Activated CD4-positive, alpha-beta memory T cell treated with anti-CD3 and anti-CD28 coated beads, Interleukin-2, amount 10 ng/mL, durations not matched to agents 7 days and 5 days (primary cell): Measurements from ENCODE around the gene EIF4A2. TPM values are rescaled to one million over a fixed set of nuclear protein-coding genes. Genes with fewer than 3 reads are reported as not detected.
"Not testable (repeated sequence)": the region's sequence is repeated elsewhere in the genome, so short reads cannot be mapped to it uniquely, and the experiment has no call there.

ENCODE experiments used
- CTCF ChIA-PET: fragments of 350-600 bp; sonication (Branson Sonifier 250); formaldehyde crosslinking; loops from one replicate; lab custom pipeline; 2021; ENCODE audit warnings: antibody characterized with exemption, inconsistent platforms; lab: Charles Lee
- POLR2A ChIA-PET: fragments of 350-600 bp; sonication (Branson Sonifier 250); formaldehyde crosslinking; loops from one replicate; lab custom pipeline; 2021; ENCODE audit warnings: antibody characterized with exemption; lab: Charles Lee
- DNase-seq: peaks from one replicate; pipeline ENCODE4 v3.0.0-alpha.2; 2020
- H3K27ac Mint-ChIP-seq: one replicate; pipeline ENCODE4 v1.8.0; 2021; ENCODE audit warnings: mild to moderate bottlenecking, mixed read lengths
- H3K27me3 Mint-ChIP-seq: one replicate; pipeline ENCODE4 v1.8.0; 2021; ENCODE audit warnings: mixed read lengths
- H3K36me3 Mint-ChIP-seq: one replicate; pipeline ENCODE4 v1.8.0; 2021; ENCODE audit warnings: low read depth, mixed read lengths
- H3K4me1 Mint-ChIP-seq: one replicate; pipeline ENCODE4 v1.8.0; 2021; ENCODE audit warnings: mixed read lengths
- H3K4me3 Mint-ChIP-seq: one replicate; pipeline ENCODE4 v1.8.0; 2021; ENCODE audit warnings: mild to moderate bottlenecking, mixed read lengths
- H3K9me3 Mint-ChIP-seq: one replicate; pipeline ENCODE4 v1.8.0; 2021; ENCODE audit warnings: mixed read lengths
- total RNA-seq, 2 experiments: library from RNA; stranded (reverse); gene quantifications; one replicate each; pipeline ENCODE4 v1.2.3, GENCODE V29; 2021

The EIF4A2 gene
- total RNA-seq, 2 experiments from 2014 or later = 385 to 388 TPM

DNA sequence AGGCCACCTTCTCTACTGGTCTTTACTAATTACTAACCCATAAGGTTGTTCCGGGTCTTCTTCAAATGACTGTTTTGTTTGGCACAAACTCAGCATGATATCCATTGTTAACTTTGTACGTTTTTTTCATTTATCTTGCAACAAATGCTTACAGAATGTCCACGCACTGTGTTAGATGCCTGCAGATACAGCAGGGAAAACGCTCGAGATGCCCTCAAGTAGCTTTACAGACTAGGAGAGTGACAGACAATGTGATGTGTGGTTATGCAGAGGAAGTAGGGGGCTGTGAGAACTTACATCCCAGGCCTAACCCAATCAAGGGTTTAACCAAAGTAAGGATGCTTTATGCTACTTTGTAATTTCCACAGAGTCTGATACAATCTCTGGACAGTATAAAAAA lies 23.9 kb downstream of the EIF4A2 start:
- H3K9me3 Mint-ChIP-seq = no peaks in the 10 kb centered on the region
- no peaks in the 10 kb centered on the region for H3K27me3 Mint-ChIP-seq
- CTCF ChIA-PET = interaction anchor here (0.8 to 2.6 kb wide), 6 partner anchors 10 to 332 kb away, joined by 3 to 9 read pairs (median 6); partner anchors contain the start of gene RPL39L
- POLR2A ChIA-PET = interaction anchor here (0.9 to 9.9 kb wide), 9 partner anchors 9 to 237 kb away, joined by 4 to 232 read pairs (median 13); partner anchors contain the start of genes DNAJB11 and EIF4A2
- peaks cover 15% of the 10 kb centered on the region for H3K36me3 Mint-ChIP-seq
- H3K4me1 Mint-ChIP-seq = peaks cover 42% of the 10 kb centered on the region
- peak overlapping the region; percentile 97 for H3K4me3 Mint-ChIP-seq
- DNase-seq = peak; percentile 14
- peak overlapping the region; percentile 94 for H3K27ac Mint-ChIP-seq

DNA sequence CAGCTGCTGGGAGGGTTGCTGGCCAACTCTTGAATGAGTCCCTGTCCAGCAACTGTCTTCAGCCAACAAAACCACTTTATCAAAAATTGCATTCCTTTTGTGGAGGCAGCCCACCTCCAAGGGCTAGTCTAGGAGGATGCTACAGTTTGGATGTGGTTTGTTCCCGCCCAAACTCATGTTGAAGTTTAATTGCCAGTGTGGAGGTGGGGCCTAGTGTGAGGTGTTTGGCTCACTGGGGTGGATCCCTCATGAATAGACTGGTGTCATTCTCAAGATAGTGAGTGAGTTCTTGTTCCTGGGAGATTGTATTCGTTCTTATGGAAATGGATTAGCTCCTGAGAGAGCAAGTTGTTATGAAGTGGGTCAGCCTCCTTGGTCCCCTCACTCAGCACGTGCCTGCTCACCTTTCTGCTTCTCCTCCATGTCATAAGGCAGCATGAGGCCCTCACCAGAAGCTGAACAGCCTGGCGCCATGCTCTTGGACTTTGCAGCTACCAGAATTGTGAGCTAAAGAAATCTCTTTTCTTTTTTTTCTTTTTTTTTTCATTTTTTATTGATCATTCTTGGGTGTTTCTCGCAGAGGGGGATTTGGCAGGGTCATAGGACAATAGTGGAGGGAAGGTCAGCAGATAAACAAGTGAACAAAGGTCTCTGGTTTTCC lies 27.1 kb downstream of the EIF4A2 start:
- Mint-ChIP-seq H3K27me3 (no peaks in the 10 kb centered on the region), H3K27ac (no peak overlapping the region), H3K4me1 (peaks cover 21% of the 10 kb centered on the region), H3K9me3 (no peaks in the 10 kb centered on the region), H3K36me3 (no peaks in the 10 kb centered on the region), H3K4me3 (no peak overlapping the region)
- CTCF ChIA-PET = interaction anchor here (1.2 kb wide), 1 partner anchor 11 kb away, joined by 3 read pairs; no protein-coding TSS in a partner anchor
- POLR2A ChIA-PET = interaction anchor here (0.8 to 9.9 kb wide), 2 partner anchors 16 to 26 kb away, joined by 3 to 232 read pairs; partner anchors contain the start of gene EIF4A2
- DNase-seq = no peak

GRCh38 chr3:186811313-186811712 lies 27.9 kb downstream of the EIF4A2 start:
- H3K27ac Mint-ChIP-seq, H3K4me3 Mint-ChIP-seq, H3K27me3 Mint-ChIP-seq, DNase-seq, H3K36me3 Mint-ChIP-seq, H3K9me3 Mint-ChIP-seq, CTCF ChIA-PET: not testable (repeated sequence)
- POLR2A ChIA-PET = interaction anchor here (0.8 kb wide), 1 partner anchor 15 kb away, joined by 3 read pairs; no protein-coding TSS in a partner anchor
- peaks cover 23% of the 10 kb centered on the region for H3K4me1 Mint-ChIP-seq

DNA sequence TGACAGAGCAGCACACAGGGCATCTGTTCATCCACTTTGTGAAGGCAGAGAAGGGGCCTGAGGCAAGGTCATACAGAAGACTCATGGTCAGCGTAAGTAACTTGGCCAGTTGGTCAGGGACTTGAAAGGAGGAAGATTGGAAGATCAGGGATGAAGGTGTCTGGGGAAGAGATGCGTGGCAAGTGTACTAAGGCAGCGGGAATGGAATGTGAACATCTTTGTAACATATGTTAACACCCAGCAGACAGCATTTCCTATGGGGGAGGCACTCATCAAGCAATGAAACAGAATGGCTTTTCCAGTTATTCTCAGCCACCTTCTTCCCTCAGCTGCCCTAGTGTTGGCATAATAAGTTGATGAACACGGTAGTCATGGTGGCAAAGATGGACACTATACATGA lies 30.7 kb downstream of the EIF4A2 start:
- no peak overlapping the region for H3K27ac Mint-ChIP-seq
- no peaks in the 10 kb centered on the region for H3K36me3 Mint-ChIP-seq
- ChIA-PET POLR2A (interaction anchor here (1.3 kb wide), 1 partner anchor 31 kb away, joined by 4 read pairs; the partner anchor contains the start of gene EIF4A2), CTCF (interaction anchor here (1.3 kb wide), 1 partner anchor 11 kb away, joined by 3 read pairs; no protein-coding TSS in a partner anchor)
- no peaks in the 10 kb centered on the region for H3K27me3 Mint-ChIP-seq
- H3K4me1 Mint-ChIP-seq = peaks cover 11% of the 10 kb centered on the region
- H3K9me3 Mint-ChIP-seq = no peaks in the 10 kb centered on the region
- DNase-seq = no peak
- no peak overlapping the region for H3K4me3 Mint-ChIP-seq

DNA sequence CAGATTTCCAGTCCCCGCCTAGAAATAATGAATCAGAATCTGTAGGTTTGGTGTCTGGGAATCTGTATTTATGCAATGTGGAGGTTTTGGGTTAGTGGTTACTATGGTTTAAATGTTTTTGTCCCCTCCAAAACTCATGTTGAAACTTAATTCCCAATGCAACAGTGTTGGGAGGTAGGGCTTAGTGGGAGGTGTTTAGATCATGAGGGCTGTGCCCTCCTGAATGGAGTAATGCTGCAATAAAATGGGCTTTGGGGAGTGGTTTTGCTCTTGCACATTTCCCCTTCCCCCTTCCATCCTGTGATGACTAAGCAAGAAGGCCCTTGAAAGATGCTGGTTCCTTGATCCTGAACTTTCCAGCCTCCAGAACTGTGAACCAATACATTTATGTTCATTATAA lies 32.1 kb downstream of the EIF4A2 start:
- Mint-ChIP-seq H3K27me3 (no peaks in the 10 kb centered on the region), H3K4me3 (no peak overlapping the region), H3K9me3 (no peaks in the 10 kb centered on the region), H3K4me1 (peaks cover 9% of the 10 kb centered on the region), H3K36me3 (no peaks in the 10 kb centered on the region), H3K27ac (no peak overlapping the region)
- CTCF ChIA-PET = no interaction called here
- DNase-seq = peak; percentile 9
- POLR2A ChIA-PET = interaction anchor here (1.0 kb wide), 1 partner anchor 11 kb away, joined by 3 read pairs; no protein-coding TSS in a partner anchor

DNA sequence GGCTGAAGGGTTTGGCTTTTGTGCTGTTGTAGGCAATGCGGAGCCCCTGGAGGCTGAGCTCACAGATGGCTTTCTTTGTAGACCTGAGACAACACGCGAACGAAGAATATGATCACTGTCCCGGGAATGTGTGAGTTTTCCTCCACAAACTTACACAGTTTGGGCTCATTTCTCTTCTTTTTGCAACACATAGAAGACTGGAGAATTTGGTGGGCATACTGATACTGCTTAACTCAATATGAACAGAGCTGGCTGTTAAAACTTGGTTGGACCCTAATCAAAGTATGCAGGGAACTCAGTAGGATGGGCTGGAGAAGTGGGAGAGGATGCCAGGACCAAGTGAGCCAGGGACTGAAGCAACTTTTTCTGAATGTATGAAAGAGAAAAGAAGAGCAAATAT lies 35.1 kb downstream of the EIF4A2 start:
- no peak overlapping the region for H3K27ac Mint-ChIP-seq
- no peak overlapping the region for H3K4me3 Mint-ChIP-seq
- DNase-seq = peak; percentile 3
- ChIA-PET CTCF (interaction anchor here (1.2 to 5.3 kb wide), 3 partner anchors 9 to 203 kb away, joined by 4 to 117 read pairs (median 6); no protein-coding TSS in a partner anchor), POLR2A (interaction anchor here (0.9 to 4.7 kb wide), 3 partner anchors 8 to 35 kb away, joined by 4 to 34 read pairs (median 4); partner anchors contain the start of gene EIF4A2)
- H3K9me3 Mint-ChIP-seq = no peaks in the 10 kb centered on the region
- H3K36me3 Mint-ChIP-seq = no peaks in the 10 kb centered on the region
- no peaks in the 10 kb centered on the region for H3K27me3 Mint-ChIP-seq
- H3K4me1 Mint-ChIP-seq = peaks cover 7% of the 10 kb centered on the region

DNA sequence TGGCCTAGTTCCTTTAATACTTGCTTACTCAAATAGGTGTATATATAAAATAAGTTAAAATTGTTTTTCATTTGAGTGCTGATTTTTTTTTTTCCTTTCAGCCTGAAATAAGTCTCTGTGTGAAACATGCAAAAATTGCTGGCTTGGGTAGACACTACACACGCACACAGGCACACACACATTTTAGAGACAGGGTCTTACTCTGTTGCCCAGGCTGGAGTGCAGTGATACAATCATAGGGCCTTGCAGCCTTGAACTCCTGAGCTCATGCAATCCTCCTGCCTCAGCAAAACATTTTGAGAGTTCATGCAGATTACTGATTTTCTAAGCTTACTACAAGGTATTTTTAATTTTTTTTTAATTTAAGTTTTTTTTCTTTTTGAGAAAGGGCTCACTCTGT lies 35.6 kb downstream of the EIF4A2 start:
- POLR2A ChIA-PET = interaction anchor here (1.0 to 4.7 kb wide), 2 partner anchors 12 to 36 kb away, joined by 4 to 34 read pairs; partner anchors contain the start of gene EIF4A2
- Mint-ChIP-seq H3K27ac (no peak overlapping the region), H3K4me3 (no peak overlapping the region), H3K27me3 (no peaks in the 10 kb centered on the region), H3K9me3 (no peaks in the 10 kb centered on the region), H3K4me1 (peaks cover 9% of the 10 kb centered on the region), H3K36me3 (no peaks in the 10 kb centered on the region)
- CTCF ChIA-PET = interaction anchor here (1.2 to 5.3 kb wide), 3 partner anchors 8 to 203 kb away, joined by 4 to 117 read pairs (median 6); no protein-coding TSS in a partner anchor
- DNase-seq = peak; percentile 1

DNA sequence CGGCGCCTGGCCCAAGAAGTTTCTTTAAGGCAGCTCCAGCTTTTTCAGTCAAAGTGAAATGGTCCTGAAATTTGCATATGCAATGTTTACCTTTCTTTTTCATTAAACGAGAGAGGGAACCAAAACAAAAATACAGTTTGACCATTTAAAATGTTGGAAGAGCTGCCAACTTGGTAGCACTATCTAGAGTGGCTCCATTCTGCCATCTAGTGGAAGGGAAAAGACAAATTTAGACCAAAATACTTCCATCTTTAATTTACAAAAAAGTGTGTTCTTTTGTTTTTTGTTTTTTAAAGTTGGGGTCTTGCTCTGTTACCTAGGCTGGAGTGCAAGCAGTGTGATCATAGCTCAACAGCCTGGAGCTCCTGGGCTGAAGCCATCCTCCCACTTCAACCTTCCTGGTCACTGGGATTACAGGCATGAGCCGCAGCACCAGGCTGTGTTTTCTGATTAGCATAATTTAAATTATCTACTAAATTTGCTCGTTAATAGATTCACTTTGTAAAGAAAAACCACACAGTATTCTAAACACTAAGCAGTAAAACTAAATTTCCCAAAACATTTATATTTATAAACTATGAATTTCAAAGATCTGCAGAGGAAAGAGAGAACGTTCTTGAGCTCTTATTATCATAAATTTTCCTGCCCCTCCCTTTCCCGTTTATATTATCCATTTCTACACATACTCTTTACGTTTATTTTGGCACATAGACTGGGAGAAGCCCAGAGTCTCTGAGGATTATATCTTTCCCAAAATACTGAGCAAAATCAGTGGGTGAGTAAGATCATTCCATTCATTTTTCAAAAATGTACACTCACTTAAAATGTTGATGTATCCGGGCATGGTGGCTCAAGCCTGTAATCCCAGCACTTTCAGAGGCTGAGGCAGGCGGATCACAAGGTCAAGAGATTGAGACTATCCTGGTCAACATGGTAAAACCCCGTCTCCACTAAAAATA lies 38.3 kb downstream of the EIF4A2 start:
- no peaks in the 10 kb centered on the region for H3K27me3 Mint-ChIP-seq
- peaks cover 22% of the 10 kb centered on the region for H3K4me1 Mint-ChIP-seq
- no peaks in the 10 kb centered on the region for H3K36me3 Mint-ChIP-seq
- H3K4me3 Mint-ChIP-seq = no peak overlapping the region
- H3K27ac Mint-ChIP-seq = no peak overlapping the region
- ChIA-PET CTCF (interaction anchor here (0.6 to 5.3 kb wide), 29 partner anchors 11 to 345 kb away, joined by 3 to 117 read pairs (median 4); partner anchors contain the start of genes DNAJB11, EIF4A2 and RPL39L), POLR2A (interaction anchor here (0.8 to 4.7 kb wide), 5 partner anchors 15 to 251 kb away, joined by 3 to 34 read pairs (median 6); partner anchors contain the start of genes DNAJB11, EIF4A2 and RFC4)
- no peaks in the 10 kb centered on the region for H3K9me3 Mint-ChIP-seq
- DNase-seq = no peak

DNA sequence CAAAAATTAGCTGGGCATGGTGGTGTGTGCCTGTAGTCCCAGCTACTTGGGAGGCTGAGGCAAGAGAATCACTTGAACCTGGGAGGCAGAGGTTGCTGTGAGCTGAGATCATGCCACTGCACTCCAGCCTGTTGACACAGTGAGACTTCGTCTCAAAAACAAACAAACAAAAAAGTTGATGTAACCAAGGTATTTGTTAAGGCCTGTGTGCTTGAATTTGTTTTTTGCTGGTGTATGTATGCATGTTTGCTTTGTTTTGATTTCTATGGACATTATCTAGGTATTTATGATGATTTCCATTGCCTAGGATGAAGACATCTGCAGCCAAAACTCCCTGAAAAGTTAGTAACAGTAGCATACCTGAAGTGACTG lies 39.0 kb downstream of the EIF4A2 start:
- H3K36me3 Mint-ChIP-seq, H3K27ac Mint-ChIP-seq, H3K4me3 Mint-ChIP-seq, DNase-seq, H3K27me3 Mint-ChIP-seq, H3K9me3 Mint-ChIP-seq: not testable (repeated sequence)
- POLR2A ChIA-PET = interaction anchor here (1.5 to 4.7 kb wide), 3 partner anchors 16 to 205 kb away, joined by 6 to 34 read pairs (median 7); partner anchors contain the start of genes EIF4A2 and RFC4
- CTCF ChIA-PET = interaction anchor here (1.0 to 5.3 kb wide), 15 partner anchors 12 to 343 kb away, joined by 3 to 117 read pairs (median 6); partner anchors contain the start of genes DNAJB11 and RPL39L
- peaks cover 23% of the 10 kb centered on the region for H3K4me1 Mint-ChIP-seq

DNA sequence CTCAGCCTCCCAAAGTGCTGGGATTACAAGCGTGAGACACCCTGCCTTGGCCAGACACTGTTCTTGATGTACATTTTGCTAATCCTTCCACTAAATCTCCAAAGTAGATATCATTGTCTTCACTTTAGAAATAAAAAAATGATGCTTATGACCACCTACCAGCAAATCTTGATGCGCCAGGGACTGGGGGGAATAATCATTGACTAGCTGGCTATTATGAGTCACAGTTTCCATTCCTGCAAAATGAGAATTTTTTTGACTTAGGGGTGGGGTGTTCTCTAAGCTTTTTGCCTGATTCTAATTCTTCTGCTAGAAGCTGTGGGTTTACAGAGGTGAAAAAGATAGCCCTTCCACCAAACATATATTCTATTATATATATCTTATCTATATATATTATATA lies 40.0 kb downstream of the EIF4A2 start:
- H3K27ac Mint-ChIP-seq = no peak overlapping the region
- POLR2A ChIA-PET = no interaction called here
- H3K36me3 Mint-ChIP-seq = no peaks in the 10 kb centered on the region
- H3K4me1 Mint-ChIP-seq = peaks cover 25% of the 10 kb centered on the region
- peaks cover 3% of the 10 kb centered on the region for H3K27me3 Mint-ChIP-seq
- H3K4me3 Mint-ChIP-seq = no peak overlapping the region
- no peaks in the 10 kb centered on the region for H3K9me3 Mint-ChIP-seq
- no peak for DNase-seq
- CTCF ChIA-PET = interaction anchor here (1.0 kb wide), 2 partner anchors 206 to 209 kb away, joined by 5 to 7 read pairs; no protein-coding TSS in a partner anchor

DNA sequence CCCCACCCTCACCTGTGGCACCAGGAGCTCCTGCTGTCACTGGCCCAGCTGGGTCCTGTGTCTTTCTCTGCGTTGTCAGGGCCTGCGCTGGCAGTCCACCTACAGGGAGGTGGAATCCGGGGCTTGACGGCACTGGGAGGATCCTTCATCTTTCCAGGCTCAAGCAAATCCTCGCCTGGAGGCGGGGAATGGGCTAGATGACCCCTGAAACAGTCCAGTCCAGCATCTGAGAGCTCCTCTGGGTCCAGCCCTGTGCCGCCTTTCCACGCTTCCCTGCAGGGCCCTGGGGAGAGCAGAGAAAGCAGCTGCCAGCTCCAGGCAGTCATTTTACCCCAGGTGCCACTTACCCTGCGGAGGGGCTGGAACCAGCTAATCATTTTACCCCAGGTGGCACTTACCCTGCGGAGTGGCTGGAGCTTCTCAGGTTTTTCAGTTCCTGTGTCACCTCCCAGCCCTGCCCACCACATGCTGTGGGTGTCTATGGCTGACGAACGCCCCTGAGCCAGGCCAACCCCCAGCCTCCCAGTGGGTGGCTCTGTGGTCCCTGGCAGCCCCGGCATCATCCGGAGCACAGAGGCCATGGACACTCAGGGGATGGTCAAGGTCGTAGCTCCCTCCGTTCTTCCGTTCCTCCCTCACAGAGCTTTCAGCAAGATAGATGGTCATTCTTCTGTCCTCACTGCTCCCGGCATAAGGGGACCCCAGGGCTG lies 41.2 kb downstream of the EIF4A2 start:
- Mint-ChIP-seq H3K9me3 (no peaks in the 10 kb centered on the region), H3K27ac (no peak overlapping the region), H3K4me3 (no peak overlapping the region), H3K4me1 (peaks cover 27% of the 10 kb centered on the region), H3K36me3 (no peaks in the 10 kb centered on the region), H3K27me3 (peaks cover 15% of the 10 kb centered on the region)
- no peak for DNase-seq
- ChIA-PET POLR2A (interaction anchor here (1.1 to 5.2 kb wide), 3 partner anchors 19 to 41 kb away, joined by 3 to 60 read pairs (median 6); partner anchors contain the start of genes EIF4A2 and RFC4), CTCF (interaction anchor here (1.1 to 1.9 kb wide), 5 partner anchors 11 to 315 kb away, joined by 3 to 8 read pairs (median 3); partner anchors contain the start of gene RPL39L)
